Trophoblast cell (in vitro differentiated cells and primary cell): ENCODE results near the gene VPS39.

Experiments used
- DNase-seq, 2 donors: peaks; one replicate each; pipeline ENCODE4 v3.0.0-alpha.2; 2016
- H2AFZ ChIP-seq: 2 replicates; pipeline ENCODE4 v1.6.1; 2013; ENCODE audit warnings: low read length, moderate library complexity, mild to moderate bottlenecking; ENCODE audit not compliant: insufficient read depth, poor library complexity
- H2AK5ac ChIP-seq: 2 replicates; pipeline ENCODE4 v1.6.1; 2013; ENCODE audit warnings: mild to moderate bottlenecking, low read length
- H2BK120ac ChIP-seq: 2 replicates; pipeline ENCODE4 v1.6.1; 2013; ENCODE audit warnings: low read length, mild to moderate bottlenecking, moderate library complexity; ENCODE audit not compliant: insufficient read depth, poor library complexity
- H2BK12ac ChIP-seq: 2 replicates; pipeline ENCODE4 v1.6.1; 2013; ENCODE audit warnings: mild to moderate bottlenecking, low read length, moderate library complexity
- H2BK5ac ChIP-seq: 2 replicates; pipeline ENCODE4 v1.6.1; 2013; ENCODE audit warnings: low read length, low read depth, moderate library complexity, mild to moderate bottlenecking; ENCODE audit not compliant: poor library complexity
- H3K14ac ChIP-seq: 2 replicates; pipeline ENCODE4 v1.6.1; 2013; ENCODE audit warnings: mild to moderate bottlenecking, low read length
- H3K18ac ChIP-seq: 2 replicates; pipeline ENCODE4 v1.6.1; 2013; ENCODE audit warnings: mild to moderate bottlenecking, low read length
- H3K23ac ChIP-seq: 2 replicates; pipeline ENCODE4 v1.6.1; 2013; ENCODE audit warnings: low read length
- H3K27ac ChIP-seq: 2 replicates; pipeline ENCODE4 v1.5.1; 2013; ENCODE audit warnings: low read depth, mild to moderate bottlenecking, inconsistent platforms, low read length, moderate library complexity
- H3K27me3 ChIP-seq: 2 replicates; pipeline ENCODE4 v1.6.1; 2013; ENCODE audit warnings: inconsistent platforms, mild to moderate bottlenecking, low read length, moderate library complexity; ENCODE audit not compliant: insufficient read depth
- H3K36me3 ChIP-seq, 2 experiments: 1 replicate in 1 of 2; 2 replicates in 1 of 2; pipeline ENCODE4 v1.6.1; 2013; ENCODE audit warnings: low read length in 2 of 2, mild to moderate bottlenecking in 2 of 2, moderate library complexity in 1 of 2; ENCODE audit not compliant: insufficient read depth in 2 of 2, control insufficient read depth in 1 of 2
- H3K4ac ChIP-seq: 2 replicates; pipeline ENCODE4 v1.6.1; 2013; ENCODE audit warnings: low read depth, mild to moderate bottlenecking, low read length, moderate library complexity
- H3K4me1 ChIP-seq, 2 experiments: 1 replicate in 1 of 2; 2 replicates in 1 of 2; pipeline ENCODE4 v1.6.1; 2013; ENCODE audit warnings: low read length in 2 of 2, mild to moderate bottlenecking in 2 of 2, moderate library complexity in 1 of 2; ENCODE audit not compliant: insufficient read depth in 2 of 2, control insufficient read depth in 1 of 2
- H3K4me2 ChIP-seq: 2 replicates; pipeline ENCODE4 v1.6.1; 2013; ENCODE audit warnings: inconsistent platforms, mild to moderate bottlenecking, low read length, moderate library complexity
- H3K4me3 ChIP-seq: 2 replicates; pipeline ENCODE4 v1.5.1; 2013; ENCODE audit warnings: mild to moderate bottlenecking, low read depth, low read length, inconsistent platforms
- H3K79me1 ChIP-seq: one replicate; pipeline ENCODE4 v1.6.1; 2013; ENCODE audit warnings: low read length
- H3K79me2 ChIP-seq: 2 replicates; pipeline ENCODE4 v1.6.1; 2013; ENCODE audit warnings: low read length, mild to moderate bottlenecking; ENCODE audit not compliant: control insufficient read depth, insufficient read depth, poor library complexity
- H3K9ac ChIP-seq: 2 replicates; pipeline ENCODE4 v1.6.1; 2013; ENCODE audit warnings: mild to moderate bottlenecking, low read length
- H3K9me3 ChIP-seq: 2 replicates; pipeline ENCODE4 v1.6.1; 2013; ENCODE audit warnings: low read depth, mild to moderate bottlenecking, control low read depth, inconsistent platforms, low read length; ENCODE audit not compliant: insufficient read depth
- H4K12ac ChIP-seq: 2 replicates; pipeline ENCODE4 v1.6.1; 2013; ENCODE audit warnings: low read depth, mild to moderate bottlenecking, low read length, moderate library complexity
- H4K8ac ChIP-seq: 2 replicates; pipeline ENCODE4 v1.6.1; 2013; ENCODE audit warnings: low read depth, mild to moderate bottlenecking, low read length, moderate library complexity
- H4K91ac ChIP-seq: one replicate; pipeline ENCODE4 v1.6.1; 2013; ENCODE audit warnings: low read depth, mild to moderate bottlenecking, low read length, moderate library complexity
- WGBS: extraction: QIAGEN DNeasy Blood & Tissue Kit; methylation state at CpG from one replicate; pipeline ENCODE4 v1.1.7; 2013; ENCODE audit warnings: missing lambda C conversion rate; ENCODE audit not compliant: insufficient read length, insufficient coverage; ENCODE audit errors: extremely low coverage; 5-methylcytosine and 5-hydroxymethylcytosine counted together

The VPS39 gene

GRCh38 chr15:42154956-42155355 lies 53.1 kb downstream of the VPS39 start:
- Histone ChIP-seq H3K27me3 (no peaks in the 10 kb centered on the region), H3K23ac (peak overlapping the region; percentile 4), H3K4me2 (no peak overlapping the region), H3K79me1 (no peaks in the 10 kb centered on the region), H3K14ac (no peak overlapping the region), H3K79me2 (no peaks in the 10 kb centered on the region), H3K9ac (no peak overlapping the region), H2BK5ac (no peak overlapping the region), H3K27ac (no peak overlapping the region), H3K4me1 (peaks cover 12 to 13% of the 10 kb centered on the region in 2 experiments), H4K91ac (no peak overlapping the region), H4K8ac (no peak overlapping the region), H3K9me3 (no peaks in the 10 kb centered on the region), H3K4ac (no peak overlapping the region), H3K36me3 (peaks cover 12% of the 10 kb centered on the region in 2 experiments), H2BK12ac (no peak overlapping the region), H2AFZ (no peak overlapping the region), H3K4me3 (peak overlapping the region; percentile 56), H4K12ac (no peak overlapping the region), H2BK120ac (no peak overlapping the region), H2AK5ac (no peak overlapping the region), H3K18ac (no peak overlapping the region)
- WGBS = 100% methylated on average over 8 of the region's 14 CpGs
- DNase-seq = no peak

DNA sequence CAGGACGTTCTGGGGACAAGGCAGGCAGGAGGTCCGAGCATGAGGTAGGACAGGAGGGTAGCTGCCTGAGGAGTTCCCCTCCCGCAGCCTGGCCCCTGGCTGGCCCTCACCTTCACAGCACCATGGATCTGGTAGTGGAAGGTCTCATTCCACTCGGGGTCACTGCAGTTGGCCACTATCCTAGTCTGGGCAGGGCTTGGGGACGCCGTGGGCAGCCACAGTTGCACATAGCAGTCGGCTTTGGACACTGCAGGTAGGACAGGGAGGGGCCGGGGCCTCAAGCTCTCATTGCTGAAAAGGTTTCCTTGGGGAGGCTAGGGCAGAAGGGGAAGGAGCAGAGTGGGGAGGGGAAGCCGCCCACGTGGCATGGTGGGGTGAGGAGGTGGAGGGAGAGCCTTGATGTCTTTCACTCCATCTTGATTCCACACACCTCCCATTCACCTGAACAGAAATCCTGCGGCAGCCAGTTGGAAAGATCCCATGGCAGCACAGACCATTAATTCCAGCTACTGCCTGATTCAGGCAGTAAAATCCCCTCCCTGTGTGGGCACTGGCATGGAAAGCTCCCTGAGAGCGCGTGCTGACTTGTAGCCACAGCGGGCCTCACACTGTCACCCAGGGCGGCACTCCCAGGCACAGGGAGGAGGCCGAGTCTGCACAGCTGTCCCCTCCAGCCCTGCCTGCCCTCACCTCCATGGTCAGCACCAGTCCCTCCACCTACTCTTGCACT lies 53.7 kb downstream of the VPS39 start:
- no peak overlapping the region for H3K14ac ChIP-seq
- H3K23ac ChIP-seq = peak overlapping the region; percentile 4
- H4K91ac ChIP-seq = no peak overlapping the region
- no peak overlapping the region for H3K4me2 ChIP-seq
- no peaks in the 10 kb centered on the region for H3K79me1 ChIP-seq
- no peak overlapping the region for H2BK5ac ChIP-seq
- no peak overlapping the region for H3K4me3 ChIP-seq
- no peak overlapping the region for H3K4ac ChIP-seq
- no peak overlapping the region for H3K27ac ChIP-seq
- no peak overlapping the region for H2BK12ac ChIP-seq
- H2AK5ac ChIP-seq = peak overlapping the region; percentile 10
- H4K12ac ChIP-seq = no peak overlapping the region
- H3K36me3 ChIP-seq = peaks cover 7% of the 10 kb centered on the region in 2 experiments
- peaks cover 12 to 13% of the 10 kb centered on the region in 2 experiments for H3K4me1 ChIP-seq
- no peaks in the 10 kb centered on the region for H3K27me3 ChIP-seq
- H2AFZ ChIP-seq = no peak overlapping the region
- H3K18ac ChIP-seq = no peak overlapping the region
- no peak for DNase-seq
- H3K79me2 ChIP-seq = no peaks in the 10 kb centered on the region
- no peak overlapping the region for H3K9ac ChIP-seq
- H4K8ac ChIP-seq = no peak overlapping the region
- H3K9me3 ChIP-seq = no peaks in the 10 kb centered on the region
- no CpG with 5 or more reads among the region's 16 CpGs for WGBS
- H2BK120ac ChIP-seq = no peak overlapping the region

DNA sequence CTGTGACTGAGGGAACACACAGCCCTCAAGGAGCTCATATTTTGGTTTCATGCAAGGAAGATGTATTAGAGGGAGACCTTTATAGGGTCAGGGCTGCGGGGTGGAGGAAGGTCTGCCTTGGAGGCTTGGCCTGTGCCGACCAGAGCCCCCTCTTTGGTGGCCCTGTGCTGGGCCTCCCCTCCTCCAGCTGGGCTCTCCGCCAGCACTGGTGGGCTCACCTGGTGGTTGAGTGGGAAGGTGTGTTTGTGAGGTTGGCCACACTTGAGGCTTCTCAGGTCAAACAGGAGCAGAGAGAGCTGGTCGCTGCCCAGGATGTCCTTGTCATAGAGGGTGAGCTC lies 54.3 kb downstream of the VPS39 start:
- no peak overlapping the region for H3K4me3 ChIP-seq
- H2AFZ ChIP-seq = no peak overlapping the region
- no CpG with 5 or more reads among the region's 4 CpGs for WGBS

GRCh38 chr15:42152921-42153698 lies 55.0 kb downstream of the VPS39 start:
- Histone ChIP-seq H2BK120ac (no peak overlapping the region), H3K79me1 (no peaks in the 10 kb centered on the region), H3K9me3 (no peaks in the 10 kb centered on the region), H3K4me1 (peaks cover 19% of the 10 kb centered on the region in 2 experiments), H3K4me3 (no peak overlapping the region), H3K9ac (no peak overlapping the region), H4K12ac (no peak overlapping the region), H3K4ac (no peak overlapping the region), H2BK5ac (no peak overlapping the region), H3K27ac (no peak overlapping the region), H3K36me3 (no peaks in the 10 kb centered on the region), H3K23ac (no peak overlapping the region), H3K27me3 (no peaks in the 10 kb centered on the region), H3K14ac (no peak overlapping the region), H3K79me2 (no peaks in the 10 kb centered on the region), H2BK12ac (no peak overlapping the region), H3K4me2 (no peak overlapping the region), H2AFZ (no peak overlapping the region), H2AK5ac (no peak overlapping the region), H4K91ac (no peak overlapping the region), H3K18ac (no peak overlapping the region), H4K8ac (no peak overlapping the region)
- WGBS = no CpG with 5 or more reads among the region's 11 CpGs
- DNase-seq = no peak

More for the DNA sequence above, 54.3 kb downstream of the VPS39 start:
- Histone ChIP-seq H2BK5ac (no peak overlapping the region), H3K4me1 (peaks cover 14% of the 10 kb centered on the region in 2 experiments), H3K4me2 (no peak overlapping the region), H4K12ac (no peak overlapping the region), H4K91ac (no peak overlapping the region), H3K79me2 (no peaks in the 10 kb centered on the region), H3K9ac (no peak overlapping the region), H2AK5ac (peak overlapping the region; percentile 10), H3K18ac (no peak overlapping the region), H3K36me3 (peaks cover 1 to 2% of the 10 kb centered on the region in 2 experiments), H3K9me3 (no peaks in the 10 kb centered on the region), H3K79me1 (no peaks in the 10 kb centered on the region), H2BK12ac (no peak overlapping the region), H3K23ac (no peak overlapping the region), H3K4ac (no peak overlapping the region), H2BK120ac (no peak overlapping the region), H3K14ac (no peak overlapping the region), H4K8ac (no peak overlapping the region), H3K27me3 (no peaks in the 10 kb centered on the region), H3K27ac (no peak overlapping the region)
- no peak for DNase-seq
